ENCODE data around the gene IMPACT. TPM values are rescaled to one million over a fixed set of nuclear protein-coding genes. Genes with fewer than 3 reads are reported as not detected.

Gene IMPACT, protein sequence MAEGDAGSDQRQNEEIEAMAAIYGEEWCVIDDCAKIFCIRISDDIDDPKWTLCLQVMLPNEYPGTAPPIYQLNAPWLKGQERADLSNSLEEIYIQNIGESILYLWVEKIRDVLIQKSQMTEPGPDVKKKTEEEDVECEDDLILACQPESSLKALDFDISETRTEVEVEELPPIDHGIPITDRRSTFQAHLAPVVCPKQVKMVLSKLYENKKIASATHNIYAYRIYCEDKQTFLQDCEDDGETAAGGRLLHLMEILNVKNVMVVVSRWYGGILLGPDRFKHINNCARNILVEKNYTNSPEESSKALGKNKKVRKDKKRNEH
- total RNA-seq (42.6 TPM), polyA plus RNA-seq (14.6 TPM)

- Histone ChIP-seq H3K36me3 (ENCODE audit: insufficient read depth) (peaks cover under 1% of the 10 kb centered on the region), H3K4me1 (ENCODE audit: insufficient read depth) (no peaks in the 10 kb centered on the region), H3K27ac (ENCODE audit: low read depth) (peak within 1 kb of the TSS; percentile 53), H3K4me3 (ENCODE audit: low read depth, low read length) (peak within 1 kb of the TSS; percentile 92)
- peak; percentile 40 for DNase-seq (ENCODE audit: extremely low spot score)
- 1% methylated on average over 82 of the region's 82 CpGs for WGBS
Observed at GRCh38 chr18:24426398-24427294, at the start of gene IMPACT. IMPACT (plus strand) TSS chr18:24426670; CDS start chr18:24426757, 87 bp downstream.

DNA sequence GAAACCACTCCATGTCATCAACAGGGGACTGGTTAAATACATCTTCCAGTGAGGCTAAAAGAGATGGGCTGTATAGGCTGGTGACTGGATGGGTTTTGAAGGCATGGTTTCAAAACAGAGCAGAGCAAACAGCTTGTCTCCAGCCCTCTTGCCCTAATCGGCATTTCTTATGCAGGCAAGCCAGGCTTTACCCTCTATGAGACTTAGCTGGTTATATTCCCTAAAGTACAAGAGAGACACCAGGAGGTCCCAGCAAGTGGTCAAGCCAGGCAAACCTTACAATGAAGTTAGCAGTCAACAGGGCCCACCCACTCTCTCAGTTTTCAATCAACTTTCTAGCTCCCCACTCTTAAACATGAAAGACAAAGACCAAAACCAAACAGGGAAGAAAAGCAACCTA is 47.9 kb upstream of the IMPACT start:
- Histone ChIP-seq H3K4me3 (ENCODE audit: low read depth, low read length) (no peak overlapping the region), H3K36me3 (ENCODE audit: insufficient read depth) (no peaks in the 10 kb centered on the region), H3K27ac (ENCODE audit: low read depth) (no peak overlapping the region), H3K4me1 (ENCODE audit: insufficient read depth) (no peaks in the 10 kb centered on the region)
- 70% methylated on average over 1 of the region's 1 CpG for WGBS
- no peak for DNase-seq (ENCODE audit: extremely low spot score)

GRCh38 chr18:24380163-24380747 is 46.2 kb upstream of the IMPACT start:
- no peaks in the 10 kb centered on the region for H3K4me1 ChIP-seq (ENCODE audit: insufficient read depth)
- H3K27ac ChIP-seq (ENCODE audit: low read depth) = no peak overlapping the region
- WGBS = 95% methylated on average over 6 of the region's 6 CpGs
- H3K36me3 ChIP-seq (ENCODE audit: insufficient read depth) = no peaks in the 10 kb centered on the region
- DNase-seq (ENCODE audit: extremely low spot score) = no peak
- no peak overlapping the region for H3K4me3 ChIP-seq (ENCODE audit: low read depth, low read length)

- H3K4me1 ChIP-seq (ENCODE audit: insufficient read depth) = no peaks in the 10 kb centered on the region
- DNase-seq (ENCODE audit: extremely low spot score) = no peak
- no peak overlapping the region for H3K27ac ChIP-seq (ENCODE audit: low read depth)
- no peak overlapping the region for H3K4me3 ChIP-seq (ENCODE audit: low read depth, low read length)
- no peaks in the 10 kb centered on the region for H3K36me3 ChIP-seq (ENCODE audit: insufficient read depth)
- 81% methylated on average over 1 of the region's 1 CpG for WGBS
Observed at GRCh38 chr18:24381126-24381525, 45.3 kb upstream of the IMPACT start.

GRCh38 chr18:24386681-24387080 is 39.8 kb upstream of the IMPACT start:
- 86% methylated on average over 6 of the region's 6 CpGs for WGBS
- peaks cover 2% of the 10 kb centered on the region for H3K36me3 ChIP-seq (ENCODE audit: insufficient read depth)

GRCh38 chr18:24388957-24389356 is 37.5 kb upstream of the IMPACT start:
- WGBS = 63% methylated on average over 3 of the region's 3 CpGs

More at GRCh38 chr18:24386681-24387080, 39.8 kb upstream of the IMPACT start:
- DNase-seq (ENCODE audit: extremely low spot score) = no peak
- Histone ChIP-seq H3K27ac (ENCODE audit: low read depth) (no peak overlapping the region), H3K4me3 (ENCODE audit: low read depth, low read length) (no peak overlapping the region), H3K4me1 (ENCODE audit: insufficient read depth) (no peaks in the 10 kb centered on the region)

GRCh38 chr18:24395049-24395795 is 31.2 kb upstream of the IMPACT start:
- no peaks in the 10 kb centered on the region for H3K36me3 ChIP-seq (ENCODE audit: insufficient read depth)

More at GRCh38 chr18:24388957-24389356, 37.5 kb upstream of the IMPACT start:
- DNase-seq (ENCODE audit: extremely low spot score) = peak; percentile 6
- Histone ChIP-seq H3K36me3 (ENCODE audit: insufficient read depth) (peaks cover 2% of the 10 kb centered on the region), H3K4me1 (ENCODE audit: insufficient read depth) (no peaks in the 10 kb centered on the region), H3K4me3 (ENCODE audit: low read depth, low read length) (no peak overlapping the region), H3K27ac (ENCODE audit: low read depth) (no peak overlapping the region)

DNA sequence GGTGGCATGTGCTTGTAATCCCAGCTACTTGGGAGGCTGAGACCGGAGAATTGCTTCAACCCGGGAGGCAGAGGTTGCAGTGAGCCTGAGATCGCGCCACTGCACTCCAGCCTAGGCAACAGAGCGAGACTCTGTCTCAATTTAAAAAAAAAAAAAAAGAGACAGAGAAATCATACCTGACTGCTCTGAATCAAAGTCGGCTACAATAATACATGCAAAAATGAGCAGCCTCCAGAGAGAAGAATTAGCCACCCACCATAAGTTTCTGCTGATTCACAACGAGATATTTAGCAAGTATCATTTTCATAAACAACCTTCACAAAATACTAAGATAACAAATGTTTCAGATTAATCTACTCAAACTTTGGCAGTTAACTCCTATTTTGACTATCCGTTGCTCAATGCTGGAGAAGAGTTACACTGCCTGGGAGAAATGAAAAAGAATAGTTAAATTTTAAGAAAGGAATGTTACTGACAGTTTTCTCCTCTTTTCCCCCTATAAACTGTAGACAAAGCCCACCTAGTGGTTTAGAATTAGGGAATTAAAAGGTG is 30.3 kb upstream of the IMPACT start:
- no peak overlapping the region for H3K27ac ChIP-seq (ENCODE audit: low read depth)
- H3K36me3 ChIP-seq (ENCODE audit: insufficient read depth) = no peaks in the 10 kb centered on the region
- WGBS = 86% methylated on average over 8 of the region's 8 CpGs
- no peaks in the 10 kb centered on the region for H3K4me1 ChIP-seq (ENCODE audit: insufficient read depth)
- no peak overlapping the region for H3K4me3 ChIP-seq (ENCODE audit: low read depth, low read length)
- DNase-seq (ENCODE audit: extremely low spot score) = no peak

More at GRCh38 chr18:24395049-24395795, 31.2 kb upstream of the IMPACT start:
- WGBS = 86% methylated on average over 11 of the region's 11 CpGs
- no peak for DNase-seq (ENCODE audit: extremely low spot score)
- no peak overlapping the region for H3K4me3 ChIP-seq (ENCODE audit: low read depth, low read length)
- H3K4me1 ChIP-seq (ENCODE audit: insufficient read depth) = no peaks in the 10 kb centered on the region
- H3K27ac ChIP-seq (ENCODE audit: low read depth) = no peak overlapping the region

DNA sequence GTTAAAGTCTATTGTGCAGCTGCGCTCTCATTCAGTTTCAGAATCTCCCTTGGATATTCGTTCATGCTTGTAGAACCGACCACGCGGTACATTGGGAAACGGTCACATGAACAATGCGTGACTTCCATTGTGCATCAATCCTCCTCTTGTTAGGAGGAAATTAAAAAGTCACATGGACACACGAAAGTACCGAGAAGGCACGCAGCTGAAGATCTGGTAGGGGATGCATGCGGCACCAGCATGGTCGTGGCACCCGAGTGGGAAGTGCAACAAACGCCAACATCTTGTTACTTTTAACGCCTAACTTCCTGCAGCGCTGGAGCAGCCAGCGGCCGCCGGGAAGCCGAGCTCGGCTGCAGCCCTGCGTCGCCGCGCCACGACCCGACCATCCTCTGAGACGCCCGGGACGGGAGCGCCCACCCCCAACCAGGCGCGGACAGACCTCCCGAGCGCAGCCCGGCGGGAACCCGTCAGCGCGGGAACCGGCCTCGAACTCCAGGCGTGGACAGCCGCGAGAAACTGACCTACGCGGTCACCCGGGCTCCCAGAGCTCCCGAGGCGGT is 29.3 kb upstream of the IMPACT start:
- H3K27ac ChIP-seq (ENCODE audit: low read depth) = peak overlapping the region; percentile 59
- peak; percentile 64 for DNase-seq (ENCODE audit: extremely low spot score)
- WGBS = under 1% methylated on average over 50 of the region's 50 CpGs
- no peaks in the 10 kb centered on the region for H3K36me3 ChIP-seq (ENCODE audit: insufficient read depth)
- peak overlapping the region; percentile 67 for H3K4me3 ChIP-seq (ENCODE audit: low read depth, low read length)
- H3K4me1 ChIP-seq (ENCODE audit: insufficient read depth) = no peaks in the 10 kb centered on the region

- WGBS = 2% methylated on average over 55 of the region's 55 CpGs
- Histone ChIP-seq H3K36me3 (ENCODE audit: insufficient read depth) (no peaks in the 10 kb centered on the region), H3K4me3 (ENCODE audit: low read depth, low read length) (peak within 1 kb of the TSS; percentile 67), H3K27ac (ENCODE audit: low read depth) (peak within 1 kb of the TSS; percentile 59), H3K4me1 (ENCODE audit: insufficient read depth) (no peaks in the 10 kb centered on the region)
- peak; percentile 78 for DNase-seq (ENCODE audit: extremely low spot score)
Observed at GRCh38 chr18:24397694-24398368, 28.6 kb upstream of the IMPACT start, which contains the start of gene OSBPL1A. OSBPL1A (minus strand) TSS chr18:24397824; CDS start chr18:24377533, 20,291 bp downstream.

DNA sequence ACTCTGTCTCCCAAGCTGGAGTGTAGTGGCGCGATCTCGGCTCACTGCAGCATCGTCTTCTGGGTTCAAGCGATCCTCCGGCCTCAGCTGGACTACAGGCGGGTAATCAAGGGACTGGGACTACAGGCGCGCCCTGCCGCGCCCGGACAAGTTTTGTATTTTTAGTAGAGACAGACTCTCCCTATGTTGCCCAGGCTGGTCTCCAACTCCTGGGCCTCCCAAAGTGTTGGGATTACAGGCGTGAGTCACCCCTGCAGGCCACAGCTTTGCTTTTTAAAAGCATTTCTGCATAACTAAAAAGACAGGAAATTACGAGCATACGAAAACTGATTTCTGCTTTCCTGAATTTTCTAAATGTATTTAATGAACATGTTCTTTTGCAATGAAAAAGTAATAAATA is 27.9 kb upstream of the IMPACT start:
- Histone ChIP-seq H3K36me3 (ENCODE audit: insufficient read depth) (no peaks in the 10 kb centered on the region), H3K4me1 (ENCODE audit: insufficient read depth) (no peaks in the 10 kb centered on the region), H3K27ac (ENCODE audit: low read depth) (no peak overlapping the region), H3K4me3 (ENCODE audit: low read depth, low read length) (no peak overlapping the region)
- WGBS = 73% methylated on average over 15 of the region's 15 CpGs
- DNase-seq (ENCODE audit: extremely low spot score) = no peak

DNA sequence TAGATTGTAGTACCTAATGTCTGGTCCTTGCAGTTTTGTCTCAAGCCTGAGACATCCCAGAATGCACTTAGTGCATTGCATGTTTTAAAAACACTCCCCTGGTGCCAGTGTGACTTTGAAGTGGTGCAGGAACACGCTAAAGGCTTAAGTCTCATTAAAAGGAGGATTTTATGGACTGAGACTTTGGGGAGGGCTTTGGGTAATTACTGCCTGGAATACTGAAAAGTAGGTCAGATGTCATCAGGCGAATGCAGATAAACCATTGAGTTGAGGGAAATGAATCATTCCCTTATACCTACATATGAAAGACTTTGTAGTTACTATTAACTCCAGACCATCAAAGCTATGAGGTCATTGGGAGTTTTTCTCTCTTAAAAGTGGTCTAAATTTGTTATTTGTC is 25.9 kb upstream of the IMPACT start:
- 66% methylated on average over 2 of the region's 2 CpGs for WGBS
- H3K4me3 ChIP-seq (ENCODE audit: low read depth, low read length) = no peak overlapping the region

More for the DNA sequence above, 25.9 kb upstream of the IMPACT start:
- no peak overlapping the region for H3K27ac ChIP-seq (ENCODE audit: low read depth)
- DNase-seq (ENCODE audit: extremely low spot score) = no peak
- H3K36me3 ChIP-seq (ENCODE audit: insufficient read depth) = no peaks in the 10 kb centered on the region
- H3K4me1 ChIP-seq (ENCODE audit: insufficient read depth) = no peaks in the 10 kb centered on the region
